ENCODE data around the gene RNU1-2.
A peak's percentile ranks its signal among the peaks of the same experiment; 100 is the strongest.
"Not testable (repeated sequence)": the region's sequence is repeated elsewhere in the genome, so short reads cannot be mapped to it uniquely, and the experiment has no call there.

The RNU1-2 gene

GRCh38 chr1:16915627-16915973, 19.8 kb downstream of the RNU1-2 start:
- Mint-ChIP-seq H3K36me3 (ENCODE audit: low read depth) (no peaks in the 10 kb centered on the region), H3K27ac (no peak overlapping the region), H3K27me3 (ENCODE audit: low read depth, poor library complexity) (peaks cover 9% of the 10 kb centered on the region), H3K4me3 (peak overlapping the region; percentile 82), H3K9me3 (no peaks in the 10 kb centered on the region), H3K4me1 (peaks cover 38% of the 10 kb centered on the region)
- no peak for TF ChIP-seq CTCF (IDR thresholded peaks at IDR 0.05)
- DNase-seq: no peak

- H3K27ac Mint-ChIP-seq; H3K4me3 Mint-ChIP-seq; DNase-seq; H3K9me3 Mint-ChIP-seq; H3K36me3 Mint-ChIP-seq (ENCODE audit: low read depth); H3K27me3 Mint-ChIP-seq (ENCODE audit: low read depth, poor library complexity): not testable (repeated sequence)
- H3K4me1 Mint-ChIP-seq: peaks cover 40% of the 10 kb centered on the region
These were observed 20.5 kb downstream of the RNU1-2 start for GRCh38 chr1:16916036-16916880.

GRCh38 chr1:16918371-16918770, 22.6 kb downstream of the RNU1-2 start:
- H3K4me1 Mint-ChIP-seq: peaks cover 45% of the 10 kb centered on the region
- H3K27me3 Mint-ChIP-seq (ENCODE audit: low read depth, poor library complexity): peaks cover 11% of the 10 kb centered on the region

GRCh38 chr1:16918936-16919665, 23.3 kb downstream of the RNU1-2 start:
- H3K36me3 Mint-ChIP-seq (ENCODE audit: low read depth); H3K4me3 Mint-ChIP-seq; H3K9me3 Mint-ChIP-seq; H3K27ac Mint-ChIP-seq; DNase-seq: not testable (repeated sequence)
- Mint-ChIP-seq H3K27me3 (ENCODE audit: low read depth, poor library complexity) (peaks cover 11% of the 10 kb centered on the region), H3K4me1 (peaks cover 49% of the 10 kb centered on the region)

More at GRCh38 chr1:16918371-16918770, 22.6 kb downstream of the RNU1-2 start:
- TF ChIP-seq CTCF (IDR thresholded peaks at IDR 0.05): no peak
- Mint-ChIP-seq H3K4me3 (no peak overlapping the region), H3K36me3 (ENCODE audit: low read depth) (no peaks in the 10 kb centered on the region), H3K9me3 (no peaks in the 10 kb centered on the region), H3K27ac (no peak overlapping the region)
- no peak for DNase-seq

- H3K36me3 Mint-ChIP-seq (ENCODE audit: low read depth): no peaks in the 10 kb centered on the region
- TF ChIP-seq CTCF (IDR thresholded peaks at IDR 0.05): no peak
- H3K27ac Mint-ChIP-seq: no peak overlapping the region
- H3K27me3 Mint-ChIP-seq (ENCODE audit: low read depth, poor library complexity): peaks cover 8% of the 10 kb centered on the region
- DNase-seq: no peak
- peaks cover 52% of the 10 kb centered on the region for H3K4me1 Mint-ChIP-seq
- H3K9me3 Mint-ChIP-seq: no peaks in the 10 kb centered on the region
- H3K4me3 Mint-ChIP-seq: no peak overlapping the region
These were observed 25.2 kb downstream of the RNU1-2 start for GRCh38 chr1:16920951-16921350.

- DNase-seq: peak; percentile 69
- Mint-ChIP-seq H3K4me3 (peak within 1 kb of the TSS; percentile 81), H3K27ac (peak within 1 kb of the TSS; percentile 77), H3K9me3 (no peaks in the 10 kb centered on the region), H3K27me3 (ENCODE audit: low read depth, poor library complexity) (peaks cover 8% of the 10 kb centered on the region), H3K4me1 (peaks cover 54% of the 10 kb centered on the region), H3K36me3 (ENCODE audit: low read depth) (no peaks in the 10 kb centered on the region)
- TF ChIP-seq CTCF (IDR thresholded peaks at IDR 0.05): no peak
These were observed 25.8 kb downstream of the RNU1-2 start, which contains the start of gene CROCC for GRCh38 chr1:16921391-16922185. Gene CROCC (plus strand): TSS chr1:16921931. CDS start chr1:16922019, 88 bp downstream.

All from nephron progenitor cell (in vitro differentiated cells).